Endodermal cell (in vitro differentiated cells): Measurements from ENCODE around the gene OST4. TPM values are rescaled to one million over a fixed set of nuclear protein-coding genes. Genes with fewer than 3 reads are reported as not detected.
A peak's percentile ranks its signal among the peaks of the same experiment; 100 is the strongest.

Experiments used
- DNase-seq: peaks from one replicate; pipeline ENCODE4 v3.0.0-alpha.2; 2017
- H3K27ac ChIP-seq: 2 replicates; pipeline ENCODE4 v1.5.1; 2013; ENCODE audit warnings: mild to moderate bottlenecking, low read depth, low read length, moderate library complexity
- H3K27me3 ChIP-seq: 2 replicates; pipeline ENCODE4 v1.6.1; 2013; ENCODE audit warnings: mild to moderate bottlenecking, low read length, moderate library complexity; ENCODE audit not compliant: insufficient read depth, control insufficient read depth, poor library complexity, severe bottlenecking
- H3K36me3 ChIP-seq: 2 replicates; pipeline ENCODE4 v1.7.0; 2013; ENCODE audit warnings: mild to moderate bottlenecking, low read length, moderate library complexity; ENCODE audit not compliant: control insufficient read depth, insufficient read depth
- H3K4me1 ChIP-seq: one replicate; pipeline ENCODE4 v1.7.0; 2013; ENCODE audit warnings: low read length; ENCODE audit not compliant: control insufficient read depth, insufficient read depth
- H3K4me3 ChIP-seq: 2 replicates; pipeline ENCODE4 v1.5.1; 2013; ENCODE audit warnings: mild to moderate bottlenecking, low read length, moderate library complexity
- H3K9ac ChIP-seq: 2 replicates; pipeline ENCODE4 v1.6.1; 2013; ENCODE audit warnings: mild to moderate bottlenecking, low read length, moderate library complexity; ENCODE audit not compliant: poor library complexity, severe bottlenecking; ENCODE audit errors: extremely low read depth
- H3K9me3 ChIP-seq: 2 replicates; pipeline ENCODE4 v1.6.1; 2013; ENCODE audit warnings: mild to moderate bottlenecking, low read length, moderate library complexity; ENCODE audit not compliant: control insufficient read depth
- H3K27ac Mint-ChIP-seq: 2 replicates; pipeline ENCODE4 v1.8.0; 2020; ENCODE audit warnings: mixed read lengths
- H3K27me3 Mint-ChIP-seq: 2 replicates; pipeline ENCODE4 v1.8.0; 2021; ENCODE audit warnings: mild to moderate bottlenecking, mixed read lengths; ENCODE audit not compliant: insufficient read depth
- H3K36me3 Mint-ChIP-seq: 2 replicates; pipeline ENCODE4 v1.8.0; 2020; ENCODE audit warnings: low read depth, mixed read lengths
- H3K4me1 Mint-ChIP-seq: 2 replicates; pipeline ENCODE4 v1.8.0; 2020; ENCODE audit warnings: mixed read lengths
- H3K4me3 Mint-ChIP-seq: 2 replicates; pipeline ENCODE4 v1.8.0; 2020; ENCODE audit warnings: mild to moderate bottlenecking, moderate library complexity, mixed read lengths
- H3K9me3 Mint-ChIP-seq: 2 replicates; pipeline ENCODE4 v1.8.0; 2020; ENCODE audit warnings: mild to moderate bottlenecking, mixed read lengths
- WGBS, 2 experiments: methylation state at CpG; one replicate each; pipeline versions ENCODE4 v1.1.5 to v1.1.7; 2013; ENCODE audit warnings: missing lambda C conversion rate in 2 of 2, mixed read lengths in 1 of 2; ENCODE audit not compliant: insufficient coverage in 1 of 2, insufficient read length in 1 of 2; 5-methylcytosine and 5-hydroxymethylcytosine counted together
- total RNA-seq, 2 donors: library from RNA; stranded (reverse); fragmentation: NEBNext Ultra II Directional in 1 of 2; extraction: Animal tissue kit (Norgen Biotek cat#: 25700) in 1 of 2; gene quantifications; 2 replicates in 1 of 2; 3 replicates in 1 of 2; pipeline ENCODE4 v1.2.1, GENCODE V29; 2021
- TF ChIP-seq, protein P1 (sequence below): fragments of 200-600 bp; sonication (generic); conservative IDR thresholded peaks from 2 replicates; pipeline ENCODE4 v1.5.0; 2021; ENCODE audit warnings: antibody characterized with exemption, mild to moderate bottlenecking

Gene OST4
- total RNA-seq, 2 donors from 2014 or later: 290 to 311 TPM

DNA sequence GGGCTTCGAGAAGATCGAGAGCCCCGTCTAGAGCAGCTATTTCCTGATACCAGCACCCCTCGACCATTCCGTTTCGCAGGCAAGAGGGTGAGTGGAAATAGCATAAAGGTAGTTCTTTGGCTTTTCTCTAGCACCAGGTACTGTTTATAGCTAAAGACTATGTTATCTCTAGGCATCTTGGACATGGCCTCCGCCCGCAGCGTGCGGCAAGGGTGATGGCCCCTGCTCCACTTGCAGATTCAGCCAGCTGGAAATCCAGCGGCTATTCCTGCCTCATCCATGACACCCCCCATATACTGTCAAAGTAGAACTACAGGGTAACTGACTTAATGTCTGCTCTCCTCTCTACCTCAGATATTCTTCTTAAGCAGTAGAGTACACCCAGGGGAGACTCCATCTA, 16.7 kb downstream of the OST4 start:
- Mint-ChIP-seq H3K4me3 (no peak overlapping the region), H3K4me1 (peaks cover 18% of the 10 kb centered on the region), H3K27me3 (no peaks in the 10 kb centered on the region), H3K36me3 (peaks cover 47% of the 10 kb centered on the region), H3K9me3 (peaks cover 2% of the 10 kb centered on the region), H3K27ac (no peak overlapping the region)
- Histone ChIP-seq H3K4me1 (peaks cover 14% of the 10 kb centered on the region), H3K9ac (no peak overlapping the region), H3K4me3 (no peak overlapping the region), H3K27ac (no peak overlapping the region), H3K36me3 (peaks cover 42% of the 10 kb centered on the region), H3K9me3 (no peaks in the 10 kb centered on the region), H3K27me3 (no peaks in the 10 kb centered on the region)
- TF ChIP-seq, protein P1, sequence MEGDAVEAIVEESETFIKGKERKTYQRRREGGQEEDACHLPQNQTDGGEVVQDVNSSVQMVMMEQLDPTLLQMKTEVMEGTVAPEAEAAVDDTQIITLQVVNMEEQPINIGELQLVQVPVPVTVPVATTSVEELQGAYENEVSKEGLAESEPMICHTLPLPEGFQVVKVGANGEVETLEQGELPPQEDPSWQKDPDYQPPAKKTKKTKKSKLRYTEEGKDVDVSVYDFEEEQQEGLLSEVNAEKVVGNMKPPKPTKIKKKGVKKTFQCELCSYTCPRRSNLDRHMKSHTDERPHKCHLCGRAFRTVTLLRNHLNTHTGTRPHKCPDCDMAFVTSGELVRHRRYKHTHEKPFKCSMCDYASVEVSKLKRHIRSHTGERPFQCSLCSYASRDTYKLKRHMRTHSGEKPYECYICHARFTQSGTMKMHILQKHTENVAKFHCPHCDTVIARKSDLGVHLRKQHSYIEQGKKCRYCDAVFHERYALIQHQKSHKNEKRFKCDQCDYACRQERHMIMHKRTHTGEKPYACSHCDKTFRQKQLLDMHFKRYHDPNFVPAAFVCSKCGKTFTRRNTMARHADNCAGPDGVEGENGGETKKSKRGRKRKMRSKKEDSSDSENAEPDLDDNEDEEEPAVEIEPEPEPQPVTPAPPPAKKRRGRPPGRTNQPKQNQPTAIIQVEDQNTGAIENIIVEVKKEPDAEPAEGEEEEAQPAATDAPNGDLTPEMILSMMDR: no peak
- DNase-seq: no peak
- WGBS, 2 experiments: 97 to 100% methylated on average over 6 to 11 of the region's 11 CpGs

DNA sequence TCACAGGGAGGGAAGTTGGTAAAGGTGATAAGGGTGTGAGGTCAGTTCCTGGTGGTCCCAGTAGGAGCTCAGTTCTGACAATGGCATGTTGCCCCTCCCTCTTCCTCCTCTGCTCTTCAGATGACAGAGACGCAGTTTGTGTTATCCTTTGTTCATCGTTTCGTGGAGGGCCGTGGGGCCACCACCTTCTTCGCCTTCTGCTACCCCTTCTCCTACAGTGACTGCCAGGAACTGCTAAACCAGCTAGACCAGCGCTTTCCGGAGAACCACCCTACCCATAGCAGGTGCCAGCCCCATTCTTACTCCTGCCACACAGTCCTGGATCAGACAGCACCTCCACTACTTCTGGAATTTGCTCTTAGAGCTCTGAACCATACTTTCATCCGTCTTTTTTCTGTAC, 17.7 kb downstream of the OST4 start:
- Histone ChIP-seq H3K27me3 (no peaks in the 10 kb centered on the region), H3K9ac (no peak overlapping the region), H3K27ac (no peak overlapping the region), H3K4me3 (no peak overlapping the region), H3K9me3 (no peaks in the 10 kb centered on the region), H3K36me3 (peaks cover 42% of the 10 kb centered on the region), H3K4me1 (peaks cover 14% of the 10 kb centered on the region)
- Mint-ChIP-seq H3K27ac (peak overlapping the region; percentile 48), H3K9me3 (peaks cover 2% of the 10 kb centered on the region), H3K27me3 (no peaks in the 10 kb centered on the region), H3K36me3 (peaks cover 42% of the 10 kb centered on the region), H3K4me1 (peaks cover 24% of the 10 kb centered on the region), H3K4me3 (no peak overlapping the region)
- DNase-seq: no peak
- WGBS, 2 experiments: 79 to 100% methylated on average over 2 to 8 of the region's 8 CpGs
- TF ChIP-seq, protein P1: no peak

DNA sequence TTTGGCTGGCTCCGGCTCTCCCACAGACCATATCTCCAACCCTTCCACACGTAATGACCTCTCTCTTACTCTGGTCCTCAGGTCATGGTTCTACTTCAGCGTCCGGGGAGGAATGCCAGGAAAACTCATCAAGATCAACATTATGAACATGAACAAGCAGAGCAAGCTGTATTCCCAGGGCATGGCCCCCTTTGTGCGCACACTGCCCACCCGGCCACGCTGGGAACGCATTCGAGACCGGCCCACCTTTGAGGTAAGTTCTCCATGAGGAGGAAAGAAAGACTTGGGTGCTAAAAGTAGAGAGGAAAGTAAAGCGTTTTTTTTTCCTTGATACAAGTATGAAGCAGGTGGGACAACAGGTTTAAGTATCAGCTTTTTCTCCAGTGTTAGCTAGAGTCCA, 18.1 kb downstream of the OST4 start:
- TF ChIP-seq, protein P1: no peak
- peak overlapping the region; percentile 48 for H3K27ac Mint-ChIP-seq
- H3K9me3 ChIP-seq: no peaks in the 10 kb centered on the region
- no peaks in the 10 kb centered on the region for H3K27me3 Mint-ChIP-seq
- no peak overlapping the region for H3K9ac ChIP-seq
- no peak for DNase-seq
- H3K4me1 ChIP-seq: peaks cover 14% of the 10 kb centered on the region
- H3K27ac ChIP-seq: no peak overlapping the region
- WGBS, 2 experiments: 80 to 84% methylated on average over 7 to 11 of the region's 11 CpGs
- H3K27me3 ChIP-seq: no peaks in the 10 kb centered on the region
- peaks cover 39% of the 10 kb centered on the region for H3K36me3 Mint-ChIP-seq
- peaks cover 2% of the 10 kb centered on the region for H3K9me3 Mint-ChIP-seq
- H3K4me1 Mint-ChIP-seq: peaks cover 24% of the 10 kb centered on the region
- peaks cover 42% of the 10 kb centered on the region for H3K36me3 ChIP-seq
- H3K4me3 Mint-ChIP-seq: peak overlapping the region; percentile 90
- no peak overlapping the region for H3K4me3 ChIP-seq
